Mesendoderm (in vitro differentiated cells): ENCODE results near the gene FFAR2.
"Not testable (repeated sequence)": the region's sequence is repeated elsewhere in the genome, so short reads cannot be mapped to it uniquely, and the experiment has no call there.

Source experiments
- DNase-seq: peaks from one replicate; pipeline ENCODE4 v3.0.0; 2013
- H2AK5ac ChIP-seq: 2 replicates; pipeline ENCODE4 v1.6.1; 2013; ENCODE audit warnings: low read length, inconsistent platforms
- H2BK120ac ChIP-seq: 2 replicates; pipeline ENCODE4 v1.6.1; 2013; ENCODE audit warnings: low read depth, mild to moderate bottlenecking, low read length, moderate library complexity, mixed read lengths
- H2BK15ac ChIP-seq: replicated peaks from 2 replicates; pipeline ENCODE4 v1.6.1; 2013; ENCODE audit warnings: low read depth, mild to moderate bottlenecking, moderate library complexity
- H2BK5ac ChIP-seq: 2 replicates; pipeline ENCODE4 v1.6.1; 2013; ENCODE audit warnings: low read length, inconsistent platforms
- H3K18ac ChIP-seq: 2 replicates; pipeline ENCODE4 v1.6.1; 2013; ENCODE audit warnings: mild to moderate bottlenecking, low read length, mixed read lengths
- H3K23ac ChIP-seq: one replicate; pipeline ENCODE4 v1.6.1; 2013; ENCODE audit warnings: low read length
- H3K27ac ChIP-seq: 2 replicates; pipeline ENCODE4 v1.5.1; 2013; ENCODE audit warnings: low read depth, mild to moderate bottlenecking, inconsistent platforms, low read length, moderate library complexity
- H3K27me3 ChIP-seq: 2 replicates; pipeline ENCODE4 v1.6.1; 2013; ENCODE audit warnings: low read length, control low read depth, mild to moderate bottlenecking, inconsistent platforms; ENCODE audit not compliant: insufficient read depth, poor library complexity
- H3K36me3 ChIP-seq: 2 replicates; pipeline ENCODE4 v1.6.1; 2013; ENCODE audit warnings: low read length, inconsistent platforms; ENCODE audit not compliant: control insufficient read depth, insufficient read depth
- H3K4ac ChIP-seq: one replicate; pipeline ENCODE4 v1.6.1; 2013; ENCODE audit warnings: low read depth, mild to moderate bottlenecking, low read length, moderate library complexity
- H3K4me1 ChIP-seq: 2 replicates; pipeline ENCODE4 v1.6.1; 2013; ENCODE audit warnings: low read depth, low read length, inconsistent platforms; ENCODE audit not compliant: control insufficient read depth
- H3K4me2 ChIP-seq: 2 replicates; pipeline ENCODE4 v1.6.1; 2013; ENCODE audit warnings: low read length
- H3K4me3 ChIP-seq: 2 replicates; pipeline ENCODE4 v1.5.1; 2013; ENCODE audit warnings: mild to moderate bottlenecking, low read length
- H3K56ac ChIP-seq: one replicate; pipeline ENCODE4 v1.6.1; 2013; ENCODE audit warnings: low read length
- H3K79me1 ChIP-seq: 2 replicates; pipeline ENCODE4 v1.6.1; 2013; ENCODE audit warnings: low read length, inconsistent platforms
- H3K79me2 ChIP-seq: 2 replicates; pipeline ENCODE4 v1.6.1; 2013; ENCODE audit warnings: mild to moderate bottlenecking, low read length; ENCODE audit not compliant: control insufficient read depth, insufficient read depth
- H3K9ac ChIP-seq: 2 replicates; pipeline ENCODE4 v1.6.1; 2013; ENCODE audit warnings: low read length, inconsistent platforms
- H4K5ac ChIP-seq: one replicate; pipeline ENCODE4 v1.6.1; 2013; ENCODE audit warnings: low read length
- H4K8ac ChIP-seq: one replicate; pipeline ENCODE4 v1.6.1; 2013; ENCODE audit warnings: low read depth, mild to moderate bottlenecking, control low read depth, low read length, moderate library complexity
- WGBS: extraction: QIAGEN DNeasy Blood & Tissue Kit; methylation state at CpG from one replicate; pipeline ENCODE4 v1.1.7; 2013; ENCODE audit warnings: low lambda C conversion rate, missing lambda C conversion rate; ENCODE audit not compliant: insufficient coverage; ENCODE audit errors: extremely low coverage; 5-methylcytosine and 5-hydroxymethylcytosine counted together

The FFAR2 gene

GRCh38 chr19:35401416-35401815 lies 46.6 kb upstream of the FFAR2 start:
- DNase-seq, H3K79me1 ChIP-seq, H3K36me3 ChIP-seq, H3K56ac ChIP-seq, H2AK5ac ChIP-seq, H3K4me3 ChIP-seq, H3K4ac ChIP-seq, H2BK120ac ChIP-seq, H4K5ac ChIP-seq, H3K79me2 ChIP-seq, H4K8ac ChIP-seq, H3K27me3 ChIP-seq, H3K4me2 ChIP-seq, H3K23ac ChIP-seq, H2BK5ac ChIP-seq, H3K4me1 ChIP-seq, H3K9ac ChIP-seq, H3K18ac ChIP-seq, H2BK15ac ChIP-seq, H3K27ac ChIP-seq: not testable (repeated sequence)
- no CpG with 5 or more reads among the region's 9 CpGs for WGBS

GRCh38 chr19:35403116-35403760 lies 44.8 kb upstream of the FFAR2 start:
- H3K79me1 ChIP-seq: no peaks in the 10 kb centered on the region
- peak; percentile 38 for DNase-seq
- no peak overlapping the region for H3K9ac ChIP-seq

GRCh38 chr19:35404879-35405622 lies 43.0 kb upstream of the FFAR2 start:
- Histone ChIP-seq H3K56ac (no peak overlapping the region), H2BK15ac (no peak overlapping the region), H3K4me3 (no peak overlapping the region), H3K27ac (no peak overlapping the region), H3K9ac (no peak overlapping the region), H4K5ac (no peak overlapping the region), H3K36me3 (no peaks in the 10 kb centered on the region), H2BK5ac (no peak overlapping the region), H3K4ac (no peak overlapping the region), H3K18ac (no peak overlapping the region), H3K79me1 (no peaks in the 10 kb centered on the region), H2AK5ac (no peak overlapping the region), H3K27me3 (no peaks in the 10 kb centered on the region), H4K8ac (no peak overlapping the region), H3K23ac (no peak overlapping the region), H2BK120ac (no peak overlapping the region), H3K4me2 (no peak overlapping the region), H3K79me2 (no peaks in the 10 kb centered on the region), H3K4me1 (no peaks in the 10 kb centered on the region)
- DNase-seq: peak; percentile 97
- no CpG with 5 or more reads among the region's 11 CpGs for WGBS

More at GRCh38 chr19:35403116-35403760, 44.8 kb upstream of the FFAR2 start:
- Histone ChIP-seq H3K79me2 (no peaks in the 10 kb centered on the region), H2BK120ac (no peak overlapping the region), H4K5ac (no peak overlapping the region), H2AK5ac (no peak overlapping the region), H3K4ac (no peak overlapping the region), H3K36me3 (no peaks in the 10 kb centered on the region), H4K8ac (no peak overlapping the region), H2BK5ac (no peak overlapping the region), H3K18ac (no peak overlapping the region), H3K27me3 (no peaks in the 10 kb centered on the region), H3K4me1 (no peaks in the 10 kb centered on the region), H3K4me3 (no peak overlapping the region), H3K23ac (no peak overlapping the region), H3K27ac (no peak overlapping the region), H3K4me2 (no peak overlapping the region), H3K56ac (no peak overlapping the region), H2BK15ac (no peak overlapping the region)
- no CpG with 5 or more reads among the region's 8 CpGs for WGBS

- Histone ChIP-seq H3K4me2 (no peak overlapping the region), H3K4me1 (no peaks in the 10 kb centered on the region), H2BK120ac (no peak overlapping the region), H3K18ac (no peak overlapping the region), H2BK15ac (no peak overlapping the region), H3K56ac (no peak overlapping the region), H2AK5ac (no peak overlapping the region), H3K9ac (no peak overlapping the region), H3K27me3 (no peaks in the 10 kb centered on the region), H3K4ac (no peak overlapping the region), H3K23ac (no peak overlapping the region), H3K79me1 (no peaks in the 10 kb centered on the region), H4K8ac (no peak overlapping the region), H3K4me3 (no peak overlapping the region), H3K27ac (no peak overlapping the region), H3K79me2 (no peaks in the 10 kb centered on the region), H3K36me3 (no peaks in the 10 kb centered on the region), H2BK5ac (no peak overlapping the region), H4K5ac (no peak overlapping the region)
- no peak for DNase-seq
- no CpG with 5 or more reads among the region's 6 CpGs for WGBS
Observed at GRCh38 chr19:35407619-35408018, 40.4 kb upstream of the FFAR2 start.

- H4K8ac ChIP-seq: no peak overlapping the region
- WGBS: no CpG with 5 or more reads among the region's 13 CpGs
Observed at GRCh38 chr19:35408284-35409171, 39.5 kb upstream of the FFAR2 start.

More at GRCh38 chr19:35408284-35409171, 39.5 kb upstream of the FFAR2 start:
- Histone ChIP-seq H3K4ac (no peak overlapping the region), H2AK5ac (no peak overlapping the region), H3K27ac (no peak overlapping the region), H3K4me2 (no peak overlapping the region), H3K4me1 (no peaks in the 10 kb centered on the region), H3K79me2 (no peaks in the 10 kb centered on the region), H3K9ac (no peak overlapping the region), H2BK120ac (no peak overlapping the region), H3K18ac (no peak overlapping the region), H3K4me3 (no peak overlapping the region), H3K36me3 (no peaks in the 10 kb centered on the region), H3K23ac (no peak overlapping the region), H3K56ac (no peak overlapping the region), H2BK15ac (no peak overlapping the region), H4K5ac (no peak overlapping the region), H3K27me3 (no peaks in the 10 kb centered on the region), H3K79me1 (no peaks in the 10 kb centered on the region), H2BK5ac (no peak overlapping the region)
- DNase-seq: no peak
